Measurements from ENCODE around the gene KCNAB2.

KCNAB2 gene

DNA sequence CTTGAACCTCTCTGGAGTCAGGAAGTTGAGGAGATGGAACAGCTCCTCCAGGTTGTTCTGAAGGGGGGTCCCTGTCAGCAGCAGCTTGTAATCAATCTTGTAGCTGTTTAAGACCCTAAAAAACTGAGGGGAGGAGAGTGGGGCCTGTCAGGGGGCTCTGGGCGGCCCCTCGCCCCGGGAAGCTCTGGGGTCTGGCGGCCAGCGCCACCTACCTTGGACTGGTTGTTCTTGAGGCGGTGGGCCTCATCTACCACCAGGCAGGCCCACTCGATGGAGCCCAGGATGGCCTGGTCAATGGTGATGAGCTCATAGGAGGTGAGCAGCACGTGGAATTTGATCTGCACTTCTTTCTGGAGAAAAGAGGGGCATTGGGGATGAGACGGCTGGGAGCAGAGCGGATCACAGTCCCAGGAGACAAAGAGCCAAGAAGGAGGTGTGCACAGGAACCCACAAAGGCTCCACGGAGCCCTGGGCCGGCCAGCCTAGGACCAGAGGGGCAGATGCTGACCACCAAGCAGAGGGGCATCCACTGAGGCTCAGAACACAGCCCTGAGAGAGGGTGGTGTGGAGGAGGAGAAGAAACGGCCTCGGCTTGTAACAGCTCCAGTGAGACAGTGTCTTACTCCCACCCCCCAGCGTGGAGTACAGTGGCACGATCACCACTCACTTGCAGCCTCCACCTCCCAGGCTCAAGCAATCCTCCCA lies 91.0 kb downstream of the KCNAB2 start:
- ATAC-seq, result no peak
- TF ChIP-seq BACH2 (CRISPR knock-in tag; IDR thresholded peaks at IDR 0.05; ENCODE audit: borderline replicate concordance) (no peak), TCF4 (CRISPR knock-in tag; IDR thresholded peaks at IDR 0.05; ENCODE audit: borderline replicate concordance) (no peak), ZNF565 (CRISPR knock-in tag; conservative IDR thresholded peaks at IDR 0.05; ENCODE audit: low read depth) (no peak), RARB (CRISPR knock-in tag; IDR thresholded peaks at IDR 0.05) (no peak), TOX (CRISPR knock-in tag; IDR thresholded peaks at IDR 0.05; ENCODE audit: borderline replicate concordance) (no peak), GLIS3 (CRISPR knock-in tag; IDR thresholded peaks at IDR 0.05) (no peak), ARNTL (CRISPR knock-in tag; IDR thresholded peaks at IDR 0.05; ENCODE audit: borderline replicate concordance, low read depth) (no peak), ZFP30 (CRISPR knock-in tag; IDR thresholded peaks at IDR 0.05) (no peak), ZNF8 (CRISPR knock-in tag; IDR thresholded peaks at IDR 0.05) (no peak), OSR1 (CRISPR knock-in tag; IDR thresholded peaks at IDR 0.05) (no peak), ISL1 (CRISPR knock-in tag; IDR thresholded peaks at IDR 0.05) (no peak)
- TF ChIP-seq, protein P1, sequence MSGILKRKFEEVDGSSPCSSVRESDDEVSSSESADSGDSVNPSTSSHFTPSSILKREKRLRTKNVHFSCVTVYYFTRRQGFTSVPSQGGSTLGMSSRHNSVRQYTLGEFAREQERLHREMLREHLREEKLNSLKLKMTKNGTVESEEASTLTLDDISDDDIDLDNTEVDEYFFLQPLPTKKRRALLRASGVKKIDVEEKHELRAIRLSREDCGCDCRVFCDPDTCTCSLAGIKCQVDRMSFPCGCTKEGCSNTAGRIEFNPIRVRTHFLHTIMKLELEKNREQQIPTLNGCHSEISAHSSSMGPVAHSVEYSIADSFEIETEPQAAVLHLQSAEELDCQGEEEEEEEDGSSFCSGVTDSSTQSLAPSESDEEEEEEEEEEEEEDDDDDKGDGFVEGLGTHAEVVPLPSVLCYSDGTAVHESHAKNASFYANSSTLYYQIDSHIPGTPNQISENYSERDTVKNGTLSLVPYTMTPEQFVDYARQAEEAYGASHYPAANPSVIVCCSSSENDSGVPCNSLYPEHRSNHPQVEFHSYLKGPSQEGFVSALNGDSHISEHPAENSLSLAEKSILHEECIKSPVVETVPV (CRISPR knock-in tag; IDR thresholded peaks at IDR 0.05), result no peak
- TF ChIP-seq, protein P2, sequence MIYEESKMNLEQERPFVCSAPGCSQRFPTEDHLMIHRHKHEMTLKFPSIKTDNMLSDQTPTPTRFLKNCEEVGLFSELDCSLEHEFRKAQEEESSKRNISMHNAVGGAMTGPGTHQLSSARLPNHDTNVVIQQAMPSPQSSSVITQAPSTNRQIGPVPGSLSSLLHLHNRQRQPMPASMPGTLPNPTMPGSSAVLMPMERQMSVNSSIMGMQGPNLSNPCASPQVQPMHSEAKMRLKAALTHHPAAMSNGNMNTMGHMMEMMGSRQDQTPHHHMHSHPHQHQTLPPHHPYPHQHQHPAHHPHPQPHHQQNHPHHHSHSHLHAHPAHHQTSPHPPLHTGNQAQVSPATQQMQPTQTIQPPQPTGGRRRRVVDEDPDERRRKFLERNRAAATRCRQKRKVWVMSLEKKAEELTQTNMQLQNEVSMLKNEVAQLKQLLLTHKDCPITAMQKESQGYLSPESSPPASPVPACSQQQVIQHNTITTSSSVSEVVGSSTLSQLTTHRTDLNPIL (CRISPR knock-in tag; IDR thresholded peaks at IDR 0.05; ENCODE audit: low read depth), result no peak
- TF ChIP-seq, protein P3, sequence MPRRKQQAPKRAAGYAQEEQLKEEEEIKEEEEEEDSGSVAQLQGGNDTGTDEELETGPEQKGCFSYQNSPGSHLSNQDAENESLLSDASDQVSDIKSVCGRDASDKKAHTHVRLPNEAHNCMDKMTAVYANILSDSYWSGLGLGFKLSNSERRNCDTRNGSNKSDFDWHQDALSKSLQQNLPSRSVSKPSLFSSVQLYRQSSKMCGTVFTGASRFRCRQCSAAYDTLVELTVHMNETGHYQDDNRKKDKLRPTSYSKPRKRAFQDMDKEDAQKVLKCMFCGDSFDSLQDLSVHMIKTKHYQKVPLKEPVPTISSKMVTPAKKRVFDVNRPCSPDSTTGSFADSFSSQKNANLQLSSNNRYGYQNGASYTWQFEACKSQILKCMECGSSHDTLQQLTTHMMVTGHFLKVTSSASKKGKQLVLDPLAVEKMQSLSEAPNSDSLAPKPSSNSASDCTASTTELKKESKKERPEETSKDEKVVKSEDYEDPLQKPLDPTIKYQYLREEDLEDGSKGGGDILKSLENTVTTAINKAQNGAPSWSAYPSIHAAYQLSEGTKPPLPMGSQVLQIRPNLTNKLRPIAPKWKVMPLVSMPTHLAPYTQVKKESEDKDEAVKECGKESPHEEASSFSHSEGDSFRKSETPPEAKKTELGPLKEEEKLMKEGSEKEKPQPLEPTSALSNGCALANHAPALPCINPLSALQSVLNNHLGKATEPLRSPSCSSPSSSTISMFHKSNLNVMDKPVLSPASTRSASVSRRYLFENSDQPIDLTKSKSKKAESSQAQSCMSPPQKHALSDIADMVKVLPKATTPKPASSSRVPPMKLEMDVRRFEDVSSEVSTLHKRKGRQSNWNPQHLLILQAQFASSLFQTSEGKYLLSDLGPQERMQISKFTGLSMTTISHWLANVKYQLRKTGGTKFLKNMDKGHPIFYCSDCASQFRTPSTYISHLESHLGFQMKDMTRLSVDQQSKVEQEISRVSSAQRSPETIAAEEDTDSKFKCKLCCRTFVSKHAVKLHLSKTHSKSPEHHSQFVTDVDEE (CRISPR knock-in tag; IDR thresholded peaks at IDR 0.05), result no peak
- TF ChIP-seq, protein P4, sequence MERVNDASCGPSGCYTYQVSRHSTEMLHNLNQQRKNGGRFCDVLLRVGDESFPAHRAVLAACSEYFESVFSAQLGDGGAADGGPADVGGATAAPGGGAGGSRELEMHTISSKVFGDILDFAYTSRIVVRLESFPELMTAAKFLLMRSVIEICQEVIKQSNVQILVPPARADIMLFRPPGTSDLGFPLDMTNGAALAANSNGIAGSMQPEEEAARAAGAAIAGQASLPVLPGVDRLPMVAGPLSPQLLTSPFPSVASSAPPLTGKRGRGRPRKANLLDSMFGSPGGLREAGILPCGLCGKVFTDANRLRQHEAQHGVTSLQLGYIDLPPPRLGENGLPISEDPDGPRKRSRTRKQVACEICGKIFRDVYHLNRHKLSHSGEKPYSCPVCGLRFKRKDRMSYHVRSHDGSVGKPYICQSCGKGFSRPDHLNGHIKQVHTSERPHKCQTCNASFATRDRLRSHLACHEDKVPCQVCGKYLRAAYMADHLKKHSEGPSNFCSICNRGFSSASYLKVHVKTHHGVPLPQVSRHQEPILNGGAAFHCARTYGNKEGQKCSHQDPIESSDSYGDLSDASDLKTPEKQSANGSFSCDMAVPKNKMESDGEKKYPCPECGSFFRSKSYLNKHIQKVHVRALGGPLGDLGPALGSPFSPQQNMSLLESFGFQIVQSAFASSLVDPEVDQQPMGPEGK (CRISPR knock-in tag; IDR thresholded peaks at IDR 0.05; ENCODE audit: borderline replicate concordance), result no peak

DNA sequence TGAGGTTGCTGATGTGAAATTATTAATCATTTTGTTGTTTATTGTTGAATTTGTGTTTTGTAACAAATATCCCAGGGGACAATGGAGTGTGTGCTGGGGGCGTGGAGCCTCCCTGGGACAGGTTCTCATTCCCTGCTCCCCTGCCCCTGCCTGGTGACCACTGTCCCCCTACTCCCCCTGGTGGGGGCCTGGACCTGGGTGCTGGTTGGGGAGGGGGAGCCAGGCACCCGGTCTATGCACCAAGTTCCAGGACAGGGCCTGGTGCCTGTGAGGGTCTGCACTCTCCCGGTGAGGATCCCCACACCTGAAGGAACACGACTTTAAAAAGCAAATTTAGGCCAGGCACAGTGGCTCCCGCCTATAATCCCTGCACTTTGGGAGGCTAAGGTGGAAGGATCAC lies 92.1 kb downstream of the KCNAB2 start:
- ATAC-seq, result no peak

DNA sequence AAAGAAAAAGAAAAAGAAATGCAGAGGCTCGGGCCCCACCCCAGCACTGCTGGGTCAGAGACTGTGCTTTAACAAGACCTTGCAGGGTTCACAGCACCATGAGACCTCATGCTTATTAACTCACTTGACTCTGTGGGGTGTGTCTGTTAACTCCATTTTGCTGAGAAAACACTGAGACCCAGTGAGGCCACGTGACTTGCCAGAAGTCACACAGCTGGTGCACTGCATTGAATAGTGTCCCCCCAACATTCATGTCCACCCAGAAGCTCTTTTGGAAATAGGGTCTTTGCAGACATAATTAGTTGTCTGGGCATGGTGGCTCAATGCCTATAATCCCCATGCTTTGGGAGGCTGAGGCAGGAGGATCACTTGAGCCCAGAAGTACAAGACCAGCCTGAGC lies 94.7 kb downstream of the KCNAB2 start:
- no peak for ATAC-seq
- TF ChIP-seq ESRRG (CRISPR knock-in tag; IDR thresholded peaks at IDR 0.05), result no peak
- TF ChIP-seq, protein P2 (CRISPR knock-in tag; IDR thresholded peaks at IDR 0.05; ENCODE audit: low read depth), result no peak
- TF ChIP-seq OSR1 (CRISPR knock-in tag; IDR thresholded peaks at IDR 0.05), result no peak
- TF ChIP-seq, protein P1 (CRISPR knock-in tag; IDR thresholded peaks at IDR 0.05), result no peak
- TF ChIP-seq ZNF8 (CRISPR knock-in tag; IDR thresholded peaks at IDR 0.05), result no peak
- no peak for TF ChIP-seq ZNF565 (CRISPR knock-in tag; conservative IDR thresholded peaks at IDR 0.05; ENCODE audit: low read depth)

More for the DNA sequence above, 92.1 kb downstream of the KCNAB2 start:
- no peak for TF ChIP-seq ZNF8 (CRISPR knock-in tag; IDR thresholded peaks at IDR 0.05)
- no peak for TF ChIP-seq ARNTL (CRISPR knock-in tag; IDR thresholded peaks at IDR 0.05; ENCODE audit: borderline replicate concordance, low read depth)
- no peak for TF ChIP-seq ZNF565 (CRISPR knock-in tag; conservative IDR thresholded peaks at IDR 0.05; ENCODE audit: low read depth)
- TF ChIP-seq, protein P4 (CRISPR knock-in tag; IDR thresholded peaks at IDR 0.05; ENCODE audit: borderline replicate concordance), result no peak
- no peak for TF ChIP-seq TOX (CRISPR knock-in tag; IDR thresholded peaks at IDR 0.05; ENCODE audit: borderline replicate concordance)
- no peak for TF ChIP-seq ZC3H10 (CRISPR knock-in tag; IDR thresholded peaks at IDR 0.05)
- TF ChIP-seq SNAI2 (CRISPR knock-in tag; IDR thresholded peaks at IDR 0.05), result no peak
- no peak for TF ChIP-seq OSR1 (CRISPR knock-in tag; IDR thresholded peaks at IDR 0.05)
- no peak for TF ChIP-seq RARB (CRISPR knock-in tag; IDR thresholded peaks at IDR 0.05)

All from SK-N-SH treated with all-trans-retinoic acid at 6 μM for 48 hours (cell line).